HCT116 (cell line): Measurements from ENCODE around the gene TRIM31. TPM values are rescaled to one million over a fixed set of nuclear protein-coding genes. Genes with fewer than 3 reads are reported as not detected.
A peak's percentile ranks its signal among the peaks of the same experiment; 100 is the strongest.

Source experiments
- ATAC-seq: fragments of 200-7000 bp; cut with Tn5 transposase; 2 replicates; pipeline ENCODE4 v1.9.1; 2020; ENCODE audit warnings: mild to moderate bottlenecking, moderate library complexity
- BruUV-seq: library from RNA; stranded (reverse); fragments of 400-500 nt; replicated peaks from 2 replicates; lab custom pipeline; 2021; lab: Mats Ljungman, UMichigan
- CTCF ChIA-PET: fragments of 300-600 bp; sonication (Branson Sonifier 250); formaldehyde crosslinking; loops from one replicate; lab custom pipeline; 2021; ENCODE audit warnings: antibody characterized with exemption; lab: Charles Lee
- POLR2A ChIA-PET: fragments of 300-600, 350-600 bp; sonication (Branson Sonifier 250); formaldehyde crosslinking; loops from one replicate; lab custom pipeline; 2021; ENCODE audit warnings: antibody characterized with exemption; lab: Charles Lee
- RAD21 ChIA-PET, 2 experiments: fragments of 300-600 bp; sonication (Branson Sonifier 250); formaldehyde crosslinking; loops; one replicate each; lab custom pipeline; 2023; ENCODE audit warnings: low total read pairs in 2 of 2; ENCODE audit not compliant: uncharacterized antibody in 2 of 2, unreplicated experiment in 2 of 2, low non-redundant PET in 1 of 2; lab: Charles Lee
- DNase-seq: peaks from one replicate; pipeline ENCODE4 v3.0.0-alpha.2; 2010; ENCODE audit warnings: low read depth, low spot score
- H2AFZ ChIP-seq: fragments of 200-600 bp; shearing (Covaris generic), sonication (generic); 2 replicates; pipeline ENCODE4 v1.6.1; 2017; ENCODE audit warnings: low read depth, mixed run types, mixed read lengths, antibody characterized with exemption, low read length; ENCODE audit not compliant: poor library complexity, severe bottlenecking
- H3K27ac ChIP-seq: 2 replicates; pipeline ENCODE4 v1.5.1; 2012; ENCODE audit warnings: low read depth, low read length
- H3K27me3 ChIP-seq: fragments of 200-600 bp; sonication (generic); 2 replicates; pipeline ENCODE4 v1.6.1; 2016; ENCODE audit warnings: mixed run types, low read length, mixed read lengths; ENCODE audit not compliant: insufficient read depth
- H3K36me3 ChIP-seq, 2 experiments: fragments of 200-500 bp in 1 of 2; fragments of 200-600 bp in 1 of 2; sonication (Bioruptor generic) in 1 of 2; sonication (generic) in 1 of 2; 2 replicates each; pipeline versions ENCODE4 v1.5.1 to v1.6.1; 2014 to 2016; ENCODE audit warnings: low read length in 2 of 2, inconsistent platforms in 1 of 2, mixed read lengths in 1 of 2, mixed run types in 1 of 2; ENCODE audit not compliant: insufficient read depth in 2 of 2, control insufficient read depth in 1 of 2
- H3K4me1 ChIP-seq, 2 experiments: fragments of 200-600 bp in 1 of 2; sonication (generic) in 1 of 2; 2 replicates each; pipeline versions ENCODE4 v1.5.1 to v1.6.1; 2012 to 2017; ENCODE audit warnings: low read length in 2 of 2, inconsistent platforms in 1 of 2, mild to moderate bottlenecking in 1 of 2, mixed read lengths in 1 of 2, mixed run types in 1 of 2, moderate library complexity in 1 of 2; ENCODE audit not compliant: insufficient read depth in 2 of 2, control insufficient read depth in 1 of 2
- H3K4me2 ChIP-seq: fragments of 200-600 bp; sonication (generic); 2 replicates; pipeline ENCODE4 v1.6.1; 2017; ENCODE audit warnings: mixed run types, low read length, mixed read lengths
- H3K4me3 ChIP-seq, 2 experiments: fragments of 200-600 bp in 1 of 2; sonication (generic) in 1 of 2; replicated peaks in 1 of 2; 2 replicates each; pipeline ENCODE4 v1.5.1; 2011 to 2016; ENCODE audit warnings: low read length in 2 of 2, control low read depth in 1 of 2, low read depth in 1 of 2, mild to moderate bottlenecking in 1 of 2, mixed read lengths in 1 of 2, mixed run types in 1 of 2
- H3K79me2 ChIP-seq: fragments of 200-600 bp; sonication (generic); 2 replicates; pipeline ENCODE4 v1.6.1; 2017; ENCODE audit warnings: mild to moderate bottlenecking, mixed run types, low read length, moderate library complexity, mixed read lengths; ENCODE audit not compliant: insufficient read depth
- H3K9ac ChIP-seq: fragments of 200-600 bp; sonication (generic); 2 replicates; pipeline ENCODE4 v1.6.1; 2016; ENCODE audit warnings: low read length, mixed read lengths
- H3K9me2 ChIP-seq: fragments of 200-600 bp; sonication (generic), shearing (Covaris generic); 2 replicates; pipeline ENCODE4 v1.6.1; 2017; ENCODE audit warnings: mixed run types, mild to moderate bottlenecking, moderate library complexity; ENCODE audit not compliant: insufficient read depth
- H3K9me3 ChIP-seq, 2 experiments: fragments of 200-500 bp in 1 of 2; fragments of 200-600 bp in 1 of 2; sonication (Bioruptor generic) in 1 of 2; sonication (generic) in 1 of 2; 2 replicates each; pipeline ENCODE4 v1.6.1; 2014 to 2017; ENCODE audit warnings: low read length in 2 of 2, mixed read lengths in 2 of 2, inconsistent platforms in 1 of 2, low read depth in 1 of 2, mild to moderate bottlenecking in 1 of 2, mixed run types in 1 of 2, moderate library complexity in 1 of 2; ENCODE audit not compliant: control insufficient read depth in 1 of 2, insufficient read depth in 1 of 2
- H4K20me1 ChIP-seq: fragments of 200-600 bp; sonication (generic), shearing (Covaris generic); 2 replicates; pipeline ENCODE4 v1.6.1; 2017; ENCODE audit warnings: mixed run types, mild to moderate bottlenecking, moderate library complexity; ENCODE audit not compliant: insufficient read depth
- CBX3 ChIP-seq: IDR thresholded peaks from 2 replicates; pipeline ENCODE4 v1.6.1; 2012; ENCODE audit warnings: low read depth
- CEBPB ChIP-seq: IDR thresholded peaks from 2 replicates; pipeline ENCODE4 v1.6.1; 2012; ENCODE audit warnings: low read depth
- CTCF ChIP-seq, 3 experiments: fragments of 200-600 bp in 1 of 3; sonication (generic) in 1 of 3; IDR thresholded peaks in 2 of 3; conservative IDR thresholded peaks in 1 of 3; 2 replicates each; pipeline ENCODE4 v1.5.1; 2012 to 2017; ENCODE audit warnings: low read depth in 2 of 3, low read length in 2 of 3, antibody characterized with exemption in 1 of 3, borderline replicate concordance in 1 of 3, control low read depth in 1 of 3, mild to moderate bottlenecking in 1 of 3, mixed read lengths in 1 of 3, mixed run types in 1 of 3, moderate library complexity in 1 of 3; ENCODE audit not compliant: insufficient read depth in 1 of 3
- JUND ChIP-seq: IDR thresholded peaks from 2 replicates; pipeline ENCODE4 v1.6.1; 2012
- POLR2A ChIP-seq: IDR thresholded peaks from 2 replicates; pipeline ENCODE4 v1.7.0; 2011; ENCODE audit warnings: borderline replicate concordance; ENCODE audit not compliant: insufficient read depth, insufficient read length; ENCODE audit errors: extremely low read depth
- POLR2AphosphoS5 ChIP-seq: IDR thresholded peaks from 2 replicates; pipeline ENCODE4 v1.6.1; 2011; ENCODE audit warnings: mild to moderate bottlenecking, low read depth, low read length, moderate library complexity
- SIN3A ChIP-seq: IDR thresholded peaks from 2 replicates; pipeline ENCODE4 v1.6.1; 2012; ENCODE audit warnings: low read depth
- SP1 ChIP-seq: IDR thresholded peaks from 2 replicates; pipeline ENCODE4 v1.6.1; 2012; ENCODE audit warnings: low read depth
- SRF ChIP-seq: IDR thresholded peaks from 2 replicates; pipeline ENCODE4 v1.6.1; 2012; ENCODE audit warnings: low read depth
- TCF7L2 ChIP-seq: IDR thresholded peaks from 2 replicates; pipeline ENCODE4 v1.7.0; 2011; ENCODE audit warnings: borderline replicate concordance, inconsistent platforms; ENCODE audit not compliant: insufficient read depth, insufficient read length; ENCODE audit errors: extremely low read depth
- YY1 ChIP-seq: IDR thresholded peaks from 2 replicates; pipeline ENCODE4 v1.6.1; 2011; ENCODE audit warnings: low read length, low read depth, moderate library complexity, mild to moderate bottlenecking; ENCODE audit not compliant: insufficient replicate concordance; ENCODE audit errors: extremely low read depth
- ZBTB33 ChIP-seq: IDR thresholded peaks from 2 replicates; pipeline ENCODE4 v1.6.1; 2011; ENCODE audit warnings: mild to moderate bottlenecking, low read length, moderate library complexity; ENCODE audit not compliant: insufficient replicate concordance; ENCODE audit errors: extremely low read depth
- intact Hi-C: fragments of 100-400 bp; cut with micrococcal nuclease; formaldehyde crosslinking; loops from 2 replicates; pipeline ENCODE4 v1.10.0; 2022
- total RNA-seq: library from RNA; stranded (reverse); gene quantifications from one replicate; pipeline ENCODE4 v1.2.1, GENCODE V29; 2021; ENCODE audit not compliant: unreplicated experiment
- TF ChIP-seq, protein P1 (sequence below): IDR thresholded peaks from 2 replicates; pipeline ENCODE4 v1.6.1; 2012

Gene TRIM31
- total RNA-seq, 1 experiment from 2014 or later: not detected

DNA sequence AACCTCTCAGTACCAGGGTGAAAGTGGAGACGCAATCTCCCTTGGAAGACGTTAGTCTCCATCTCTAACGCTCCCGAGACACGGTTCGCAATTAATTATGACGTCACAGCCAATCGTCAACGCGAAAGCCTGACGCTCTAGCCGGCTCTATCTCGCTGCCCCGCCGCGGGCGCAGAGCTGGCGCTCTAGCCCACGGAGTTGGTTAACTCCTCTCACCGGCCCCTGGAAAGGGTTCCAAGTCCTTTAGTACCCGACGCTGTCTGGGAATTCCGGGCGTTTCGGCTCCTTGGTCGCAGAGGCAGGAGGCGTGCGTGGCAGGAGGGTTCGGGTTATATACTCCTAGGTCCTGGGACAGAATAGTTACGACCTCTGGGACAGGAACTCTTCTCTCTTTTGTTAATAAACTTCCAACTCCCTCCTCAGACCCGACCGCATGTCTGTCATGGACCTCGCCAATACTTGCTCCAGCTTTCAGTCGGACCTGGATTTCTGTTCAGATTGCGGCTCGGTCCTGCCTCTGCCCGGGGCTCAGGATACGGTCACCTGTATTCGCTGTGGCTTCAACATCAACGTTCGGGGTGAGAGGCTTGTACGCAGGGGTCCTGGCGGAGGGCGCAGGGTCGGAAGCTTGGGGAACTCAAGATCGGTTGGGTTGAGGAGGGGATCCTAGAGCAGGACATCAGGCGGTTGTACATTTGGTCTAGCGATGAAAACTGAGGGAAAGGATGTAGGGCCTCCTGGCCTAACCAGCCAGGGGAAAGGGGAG, 51.6 kb downstream of the TRIM31 start, which contains the start of gene POLR1H:
POLR1H (plus strand) TSS at position 174 of the 766 bp plus-strand sequence; CDS start at position 434, 260 bp downstream.
- peaks cover 41% of the 10 kb centered on the region for H3K79me2 ChIP-seq
- peak within 1 kb of the TSS; percentile 62 for H3K27ac ChIP-seq
- CTCF ChIA-PET: interaction anchor here (1.6 kb wide), 1 partner anchor 127 kb away, joined by 3 read pairs; no protein-coding TSS in a partner anchor
- RAD21 ChIA-PET: interaction anchor here in 1 of 2 experiments (1.3 kb wide), 1 partner anchor 41 kb away, joined by 4 read pairs; no protein-coding TSS in a partner anchor
- peak within 1 kb of the TSS; percentile 55 for H2AFZ ChIP-seq
- intact Hi-C loops: no loop called here
- peak within 1 kb of the TSS; percentile 97 for H3K9ac ChIP-seq
- peaks cover 14 to 21% of the 10 kb centered on the region in 2 experiments; a peak in 3 of 4 replicates for H3K4me1 ChIP-seq
- peak; percentile 92 for DNase-seq
- H3K4me3 ChIP-seq: peak within 1 kb of the TSS; percentile 93 to 100
- POLR2A ChIA-PET: interaction anchor here (0.9 to 2.3 kb wide), 3 partner anchors 30 to 107 kb away, joined by 3 to 6 read pairs (median 4); no protein-coding TSS in a partner anchor
- peak within 1 kb of the TSS; percentile 96 for H3K4me2 ChIP-seq
- H3K9me3 ChIP-seq: no peaks in the 10 kb centered on the region
- peak; percentile 98 for ATAC-seq
- H3K9me2 ChIP-seq: no peaks in the 10 kb centered on the region
- TSS peak; percentile 74 for BruUV-seq
- H3K36me3 ChIP-seq: peaks cover 0 to 13% of the 10 kb centered on the region in 2 experiments; a peak in 3 of 4 replicates
- TF ChIP-seq POLR2AphosphoS5 (peak; percentile 93), YY1 (peak; percentile 79), POLR2A (peak; percentile 90), JUND (peak; percentile 51), SRF (peak; percentile 90), SIN3A (peak; percentile 97), CEBPB (no peak), TCF7L2 (no peak), CTCF (IDR thresholded peaks at IDR 0.05 in 2 of 3, conservative IDR thresholded peaks at IDR 0.05 in 1 of 3; ENCODE audit: borderline replicate concordance in 1 of 3, insufficient read depth in 1 of 3, low read depth in 2 of 3, low read length in 2 of 3) (no peak), SP1 (peak; percentile 95), ZBTB33 (peak; percentile 57), CBX3 (peak; percentile 96)
- TF ChIP-seq, protein P1, sequence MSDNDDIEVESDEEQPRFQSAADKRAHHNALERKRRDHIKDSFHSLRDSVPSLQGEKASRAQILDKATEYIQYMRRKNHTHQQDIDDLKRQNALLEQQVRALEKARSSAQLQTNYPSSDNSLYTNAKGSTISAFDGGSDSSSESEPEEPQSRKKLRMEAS: peak; percentile 74
- no peaks in the 10 kb centered on the region for H4K20me1 ChIP-seq
- H3K27me3 ChIP-seq: no peaks in the 10 kb centered on the region
